HG02623 (cell line): ENCODE measurements around the gene NUDT8.
"Not testable (repeated sequence)": the region's sequence is repeated elsewhere in the genome, so short reads cannot be mapped to it uniquely, and the experiment has no call there.

ENCODE experiments used
- ATAC-seq: cut with Tn5 transposase; IDR thresholded peaks from one replicate; pipeline ENCODE4 v1.9.1; 2021; ENCODE audit warnings: moderate library complexity; ENCODE audit not compliant: unreplicated experiment

NUDT8 gene

DNA sequence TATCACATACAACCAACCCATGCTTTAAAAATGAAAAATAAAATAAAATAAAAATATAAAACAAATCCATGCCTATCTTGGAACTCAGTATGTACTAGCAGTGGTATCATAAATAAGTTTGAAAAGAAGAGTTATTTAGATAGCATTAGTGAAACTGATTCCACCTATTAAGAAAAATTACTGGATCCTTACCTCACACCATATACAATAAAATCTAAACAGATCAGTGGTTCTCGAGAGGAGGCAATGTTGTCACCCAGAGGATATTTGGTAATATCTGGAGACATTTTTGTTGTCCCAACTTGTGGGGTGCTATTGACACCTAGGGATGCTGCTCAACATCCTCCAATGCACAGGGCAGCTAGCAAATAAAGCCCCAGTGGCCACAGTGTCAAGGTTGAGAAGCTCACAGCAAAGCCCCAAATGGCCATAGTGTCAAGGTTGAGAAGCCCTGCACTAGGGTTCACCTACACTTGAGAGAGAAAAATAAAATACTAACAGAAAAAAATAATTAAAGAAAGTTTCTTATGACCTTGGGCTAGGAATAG lies 32.9 kb downstream of the NUDT8 start:
- ATAC-seq, result no peak

DNA sequence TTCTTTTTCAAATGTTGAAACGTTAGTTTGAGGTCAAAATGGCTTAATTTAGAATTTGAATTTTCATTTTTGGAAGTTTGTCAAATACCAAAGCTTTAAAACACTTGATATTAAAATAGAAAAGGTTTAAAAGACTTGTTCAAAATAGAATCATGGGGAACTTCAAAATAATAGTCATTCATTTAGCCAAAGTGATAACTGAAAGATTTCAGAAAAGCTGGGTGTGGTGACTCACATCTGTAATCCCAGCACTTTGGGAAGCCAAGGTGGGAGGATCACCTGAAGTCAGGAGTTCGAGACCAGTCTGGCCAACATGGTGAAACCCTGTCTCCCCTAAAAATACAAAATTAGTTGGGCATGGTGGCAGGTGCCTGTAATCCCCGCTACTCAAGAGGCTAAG lies 35.3 kb downstream of the NUDT8 start:
- no peak for ATAC-seq

DNA sequence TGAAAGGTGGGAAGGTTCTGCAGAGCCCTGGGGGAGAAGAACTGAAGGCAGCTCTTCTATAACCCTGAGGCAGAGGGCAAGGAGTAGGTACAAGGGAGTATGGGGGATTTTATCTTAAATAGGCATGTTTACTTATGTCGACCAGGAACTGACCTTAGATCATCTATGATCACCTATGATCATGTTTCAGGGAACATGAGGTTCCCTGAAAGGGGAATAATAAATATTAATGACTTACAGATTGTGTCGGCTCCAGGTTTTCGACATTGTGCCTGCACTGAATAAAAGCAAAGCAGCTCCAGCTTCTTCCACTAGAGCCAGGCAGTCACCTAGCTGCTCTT lies 36.2 kb downstream of the NUDT8 start:
- ATAC-seq, result no peak

DNA sequence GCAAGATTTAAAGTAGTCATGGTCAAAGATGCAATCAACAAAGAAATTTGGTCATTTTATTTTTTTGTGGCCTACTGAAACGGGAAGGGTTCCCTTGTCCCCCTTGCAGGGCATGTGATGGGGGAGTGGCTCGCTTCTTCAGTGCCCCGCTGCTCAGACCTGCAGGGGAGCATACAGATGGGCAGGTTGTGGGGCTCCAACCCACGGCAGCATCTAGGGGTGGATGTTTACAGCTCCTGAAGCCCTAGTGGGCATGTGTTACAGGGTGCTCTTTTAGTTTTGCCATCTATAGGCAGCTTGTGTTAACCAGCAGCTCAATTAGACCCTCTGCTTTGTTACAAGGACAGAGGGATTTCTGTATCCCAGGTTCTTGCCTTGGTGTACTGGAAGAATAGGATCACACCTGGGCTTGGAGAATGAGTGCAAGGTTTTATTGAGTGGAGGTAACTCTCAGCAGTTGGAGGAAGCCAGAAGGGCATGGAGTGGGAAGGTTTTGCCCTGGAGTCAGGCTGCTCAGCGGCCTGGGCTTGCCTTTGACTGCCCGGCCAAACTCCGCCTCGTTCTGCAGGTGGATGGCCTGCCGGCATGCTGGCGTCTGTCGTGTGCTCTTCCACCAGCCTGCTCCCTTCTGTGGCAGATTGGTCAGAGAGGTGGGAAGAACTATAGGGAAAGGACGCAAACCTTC lies 36.7 kb downstream of the NUDT8 start:
- no peak for ATAC-seq

DNA sequence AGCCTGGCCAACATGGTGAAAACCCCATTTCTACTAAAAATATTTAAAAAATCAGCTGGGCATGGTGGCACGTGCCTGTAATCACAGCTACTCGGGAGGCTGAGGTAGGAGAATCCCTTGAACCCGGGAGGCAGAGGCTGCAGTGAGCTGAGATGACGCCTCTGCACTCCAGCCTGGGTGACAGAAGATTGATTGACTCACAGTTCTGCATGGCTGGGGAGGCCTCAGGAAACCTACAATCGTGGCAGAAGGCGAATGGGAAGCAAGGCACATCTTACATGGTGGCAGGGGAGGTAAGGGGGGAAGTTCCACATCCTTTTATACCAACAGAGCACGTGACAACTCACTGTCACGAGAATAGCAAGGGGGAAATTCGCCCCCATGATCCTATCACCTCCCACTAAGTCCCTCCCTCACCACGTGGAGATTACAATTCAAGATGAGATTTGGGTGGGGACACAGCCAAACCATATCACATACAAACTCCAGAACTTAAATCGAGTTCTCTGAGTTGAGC lies 40.8 kb downstream of the NUDT8 start:
- not testable (repeated sequence) for ATAC-seq

DNA sequence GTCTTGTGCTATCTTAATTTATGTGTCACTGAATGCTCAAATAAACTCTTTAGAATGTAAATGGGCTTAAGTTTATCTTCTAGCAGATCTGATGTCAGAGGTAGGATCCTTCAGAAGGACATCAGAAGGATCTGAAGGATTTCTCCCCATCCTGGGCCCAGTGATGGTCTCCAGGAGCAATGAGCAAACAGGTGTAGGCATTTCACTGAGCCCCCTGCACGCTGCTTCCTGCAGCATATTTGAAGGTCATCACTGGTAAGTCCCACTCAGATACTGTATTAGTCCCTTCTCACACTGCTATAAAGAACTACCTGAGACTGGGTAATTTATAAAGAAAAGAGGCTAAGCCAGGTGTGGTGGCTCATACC lies 41.6 kb downstream of the NUDT8 start:
- peak; percentile 18 for ATAC-seq

DNA sequence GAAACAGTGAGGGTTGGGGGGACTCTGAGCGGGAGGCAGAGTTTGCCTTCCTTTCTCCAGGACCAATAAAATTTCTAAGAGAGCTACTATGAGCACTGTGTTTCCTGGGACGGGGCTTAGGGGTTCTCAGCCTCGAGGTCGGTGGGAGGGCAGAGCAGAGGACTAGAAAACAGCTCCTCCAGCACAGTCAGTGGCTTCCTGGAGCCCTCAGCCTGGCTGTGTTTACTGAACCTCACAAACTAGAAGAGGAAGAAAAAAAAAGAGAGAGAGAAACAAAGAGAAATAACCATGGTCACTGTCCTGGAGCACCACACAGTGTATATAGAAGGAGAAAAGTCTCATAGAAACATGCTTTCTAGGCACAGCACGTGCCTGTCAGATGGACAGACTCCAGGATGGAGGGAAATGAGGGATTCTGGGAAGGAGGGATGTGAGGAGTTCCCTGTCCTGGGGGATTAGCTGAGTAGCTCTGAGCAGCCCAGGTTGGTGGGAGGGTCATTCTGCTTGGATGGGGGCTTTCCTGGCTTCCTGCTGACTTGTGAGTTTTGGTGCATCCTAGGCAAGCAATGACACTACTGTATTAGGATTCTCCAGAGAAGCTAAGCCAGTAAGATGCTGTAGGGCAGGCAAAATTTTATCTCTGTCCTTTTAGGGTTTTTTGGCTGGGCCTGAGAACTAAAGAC lies 43.0 kb downstream of the NUDT8 start:
- no peak for ATAC-seq

DNA sequence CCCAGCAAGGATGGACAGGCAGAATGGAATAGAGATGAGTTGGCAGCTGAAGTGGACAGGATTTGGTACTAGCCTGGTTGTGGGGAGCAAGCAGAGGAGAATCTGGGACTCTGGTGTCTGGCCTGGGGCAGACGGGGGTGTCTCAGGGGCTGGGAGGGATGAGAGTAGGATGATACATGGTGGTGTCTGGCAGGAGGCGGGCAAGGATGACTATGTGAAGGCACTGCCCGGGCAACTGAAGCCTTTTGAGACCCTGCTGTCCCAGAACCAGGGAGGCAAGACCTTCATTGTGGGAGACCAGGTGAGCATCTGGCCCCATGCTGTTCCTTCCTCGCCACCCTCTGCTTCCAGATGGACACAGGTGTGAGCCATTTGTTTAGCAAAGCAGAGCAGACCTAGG lies 43.8 kb downstream of the NUDT8 start:
- ATAC-seq, result no peak

DNA sequence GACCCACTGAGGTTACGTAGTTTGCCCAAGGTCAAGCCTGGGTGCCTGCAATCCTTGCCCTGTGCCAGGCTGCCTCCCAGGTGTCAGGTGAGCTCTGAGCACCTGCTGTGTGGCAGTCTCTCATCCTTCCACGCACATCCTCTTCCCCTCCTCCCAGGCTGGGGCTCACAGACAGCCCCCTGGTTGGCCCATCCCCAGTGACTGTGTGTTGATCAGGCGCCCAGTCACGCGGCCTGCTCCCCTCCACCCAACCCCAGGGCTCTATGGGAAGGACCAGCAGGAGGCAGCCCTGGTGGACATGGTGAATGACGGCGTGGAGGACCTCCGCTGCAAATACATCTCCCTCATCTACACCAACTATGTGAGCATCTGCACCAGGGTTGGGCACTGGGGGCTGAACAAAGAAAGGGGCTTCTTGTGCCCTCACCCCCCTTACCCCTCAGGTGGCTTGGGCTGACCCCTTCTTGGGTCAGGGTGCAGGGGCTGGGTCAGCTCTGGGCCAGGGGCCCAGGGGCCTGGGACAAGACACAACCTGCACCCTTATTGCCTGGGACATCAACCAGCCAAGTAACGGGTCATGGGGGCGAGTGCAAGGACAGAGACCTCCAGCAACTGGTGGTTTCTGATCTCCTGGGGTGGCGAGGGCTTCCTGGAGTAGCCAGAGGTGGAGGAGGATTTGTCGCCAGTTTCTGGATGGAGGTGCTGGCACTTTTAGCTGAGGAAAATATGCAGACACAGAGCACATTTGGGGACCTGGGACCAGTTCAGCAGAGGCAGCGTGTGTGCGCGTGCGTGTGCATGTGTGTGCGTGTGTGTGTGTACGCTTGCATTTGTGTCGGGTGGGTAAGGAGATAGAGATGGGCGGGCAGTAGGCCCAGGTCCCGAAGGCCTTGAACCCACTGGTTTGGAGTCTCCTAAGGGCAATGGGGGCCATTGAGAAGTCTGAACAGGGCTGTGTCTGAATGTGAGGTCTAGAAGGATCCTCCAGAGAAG lies 44.6 kb downstream of the NUDT8 start:
- ATAC-seq, result no peak

DNA sequence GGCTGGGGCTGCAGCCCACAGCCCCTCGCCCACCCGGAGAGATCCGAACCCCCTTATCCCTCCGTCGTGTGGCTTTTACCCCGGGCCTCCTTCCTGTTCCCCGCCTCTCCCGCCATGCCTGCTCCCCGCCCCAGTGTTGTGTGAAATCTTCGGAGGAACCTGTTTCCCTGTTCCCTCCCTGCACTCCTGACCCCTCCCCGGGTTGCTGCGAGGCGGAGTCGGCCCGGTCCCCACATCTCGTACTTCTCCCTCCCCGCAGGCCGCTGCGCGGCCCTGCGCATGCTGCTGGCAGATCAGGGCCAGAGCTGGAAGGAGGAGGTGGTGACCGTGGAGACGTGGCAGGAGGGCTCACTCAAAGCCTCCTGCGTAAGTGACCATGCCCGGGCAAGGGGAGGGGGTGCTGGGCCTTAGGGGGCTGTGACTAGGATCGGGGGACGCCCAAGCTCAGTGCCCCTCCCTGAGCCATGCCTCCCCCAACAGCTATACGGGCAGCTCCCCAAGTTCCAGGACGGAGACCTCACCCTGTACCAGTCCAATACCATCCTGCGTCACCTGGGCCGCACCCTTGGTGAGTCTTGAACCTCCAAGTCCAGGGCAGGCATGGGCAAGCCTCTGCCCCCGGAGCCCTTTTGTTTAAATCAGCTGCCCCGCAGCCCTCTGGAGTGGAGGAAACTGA lies 45.4 kb downstream of the NUDT8 start:
- no peak for ATAC-seq

DNA sequence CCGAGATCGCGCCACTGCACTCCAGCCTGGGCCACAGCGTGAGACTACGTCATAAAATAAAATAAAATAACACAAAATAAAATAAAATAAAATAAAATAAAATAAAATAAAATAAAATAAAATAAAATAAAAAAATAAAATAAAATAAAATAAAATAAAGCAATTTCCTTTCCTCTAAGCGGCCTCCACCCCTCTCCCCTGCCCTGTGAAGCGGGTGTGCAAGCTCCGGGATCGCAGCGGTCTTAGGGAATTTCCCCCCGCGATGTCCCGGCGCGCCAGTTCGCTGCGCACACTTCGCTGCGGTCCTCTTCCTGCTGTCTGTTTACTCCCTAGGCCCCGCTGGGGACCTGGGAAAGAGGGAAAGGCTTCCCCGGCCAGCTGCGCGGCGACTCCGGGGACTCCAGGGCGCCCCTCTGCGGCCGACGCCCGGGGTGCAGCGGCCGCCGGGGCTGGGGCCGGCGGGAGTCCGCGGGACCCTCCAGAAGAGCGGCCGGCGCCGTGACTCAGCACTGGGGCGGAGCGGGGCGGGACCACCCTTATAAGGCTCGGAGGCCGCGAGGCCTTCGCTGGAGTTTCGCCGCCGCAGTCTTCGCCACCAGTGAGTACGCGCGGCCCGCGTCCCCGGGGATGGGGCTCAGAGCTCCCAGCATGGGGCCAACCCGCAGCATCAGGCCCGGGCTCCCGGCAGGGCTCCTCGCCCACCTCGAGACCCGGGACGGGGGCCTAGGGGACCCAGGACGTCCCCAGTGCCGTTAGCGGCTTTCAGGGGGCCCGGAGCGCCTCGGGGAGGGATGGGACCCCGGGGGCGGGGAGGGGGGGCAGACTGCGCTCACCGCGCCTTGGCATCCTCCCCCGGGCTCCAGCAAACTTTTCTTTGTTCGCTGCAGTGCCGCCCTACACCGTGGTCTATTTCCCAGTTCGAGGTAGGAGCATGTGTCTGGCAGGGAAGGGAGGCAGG lies 46.2 kb downstream of the NUDT8 start, which contains the start of gene GSTP1:
TSS of gene GSTP1 (plus strand) at position 566 of the 958 bp plus-strand sequence. CDS start at position 598, 32 bp downstream.
- peak; percentile 62 for ATAC-seq

DNA sequence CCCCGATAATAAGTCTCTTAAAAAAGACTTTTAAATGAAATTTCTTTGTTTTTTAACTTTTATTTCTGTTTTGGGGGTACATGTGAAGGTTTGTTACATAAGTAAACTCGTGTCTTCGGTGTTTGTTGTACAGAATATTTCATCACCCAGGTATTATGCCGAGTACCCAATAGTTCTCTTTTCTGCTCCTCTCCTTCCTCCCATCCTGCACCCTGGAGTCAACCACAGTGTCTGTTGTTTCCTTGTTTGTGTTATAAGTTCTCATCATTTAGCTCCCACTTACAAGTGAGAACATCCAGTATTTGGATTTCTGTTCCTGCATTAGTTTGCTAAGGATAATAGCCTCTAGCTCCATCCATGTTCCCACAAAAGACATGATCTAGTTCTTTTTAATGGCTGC lies 47.7 kb downstream of the NUDT8 start:
- ATAC-seq, result no peak

DNA sequence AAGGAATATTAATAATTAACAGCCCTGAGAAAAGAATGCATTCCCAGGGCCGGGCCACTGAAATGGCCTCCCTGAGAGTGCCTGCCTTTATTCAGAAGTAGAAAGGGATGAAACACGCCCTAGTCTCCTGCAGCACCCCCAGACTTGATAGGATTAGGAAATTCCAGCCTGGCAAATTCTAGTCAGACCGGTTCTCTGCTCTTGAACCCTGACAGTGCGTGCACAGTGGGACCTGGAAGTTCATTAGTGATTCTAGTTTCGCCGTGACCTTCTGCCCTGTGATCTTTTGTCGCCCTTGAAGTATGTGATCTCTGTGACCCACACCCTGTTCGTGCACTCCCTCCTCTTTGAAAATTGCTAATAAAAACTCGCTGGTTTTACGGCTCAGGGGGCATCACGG lies 48.3 kb downstream of the NUDT8 start:
- no peak for ATAC-seq

DNA sequence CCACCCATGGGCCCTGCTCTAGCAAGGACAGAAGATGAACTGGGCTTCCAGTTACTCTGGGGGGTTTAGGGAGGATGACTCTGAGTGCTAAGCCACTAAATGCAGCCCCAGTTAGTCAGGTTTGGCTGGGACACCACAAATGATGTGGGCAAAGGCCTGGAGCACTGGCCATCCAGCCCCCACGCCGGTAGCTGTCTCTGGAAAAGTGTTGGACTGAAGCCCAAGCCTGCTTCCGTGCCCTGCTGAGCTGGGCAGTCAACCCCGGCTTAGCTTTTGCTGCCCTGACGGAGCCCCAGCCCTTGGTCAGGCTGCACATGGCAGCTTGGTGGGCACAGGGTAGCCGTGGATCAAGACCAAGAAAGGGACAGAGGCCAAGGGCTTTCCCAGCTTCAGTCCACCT lies 51.8 kb downstream of the NUDT8 start:
- ATAC-seq, result no peak
